Measurements from ENCODE around the gene HMX1. TPM values are rescaled to one million over a fixed set of nuclear protein-coding genes. Genes with fewer than 3 reads are reported as not detected.

The HMX1 gene
- total RNA-seq, 1 donor from 2014 or later = not detected

- no peak for TF ChIP-seq CTCF (conservative IDR thresholded peaks at IDR 0.05; ENCODE audit: low read depth, low read length)
- no peak overlapping the region for H3K4me3 ChIP-seq (ENCODE audit: low read depth, low read length)
- DNase-seq (ENCODE audit: low read depth) = no peak
These were observed 40.2 kb downstream of the HMX1 start for GRCh38 chr4:8831221-8832112.

- no peak overlapping the region for H3K4me3 ChIP-seq (ENCODE audit: low read depth, low read length)
- TF ChIP-seq CTCF (conservative IDR thresholded peaks at IDR 0.05; ENCODE audit: low read depth, low read length) = no peak
- DNase-seq (ENCODE audit: low read depth) = no peak
These were observed 40.9 kb downstream of the HMX1 start for GRCh38 chr4:8830611-8831200.

GRCh38 chr4:8830056-8830455 lies 41.6 kb downstream of the HMX1 start:
- no peak overlapping the region for H3K4me3 ChIP-seq (ENCODE audit: low read depth, low read length)
- DNase-seq (ENCODE audit: low read depth) = no peak
- TF ChIP-seq CTCF (conservative IDR thresholded peaks at IDR 0.05; ENCODE audit: low read depth, low read length) = no peak

- no peak overlapping the region for H3K4me3 ChIP-seq (ENCODE audit: low read depth, low read length)
- DNase-seq (ENCODE audit: low read depth) = no peak
- no peak for TF ChIP-seq CTCF (conservative IDR thresholded peaks at IDR 0.05; ENCODE audit: low read depth, low read length)
These were observed 42.1 kb downstream of the HMX1 start for GRCh38 chr4:8829584-8829983.

GRCh38 chr4:8828869-8829268 lies 42.8 kb downstream of the HMX1 start:
- no peak for DNase-seq (ENCODE audit: low read depth)
- no peak overlapping the region for H3K4me3 ChIP-seq (ENCODE audit: low read depth, low read length)
- TF ChIP-seq CTCF (conservative IDR thresholded peaks at IDR 0.05; ENCODE audit: low read depth, low read length) = no peak

- no peak for TF ChIP-seq CTCF (conservative IDR thresholded peaks at IDR 0.05; ENCODE audit: low read depth, low read length)
- no peak for DNase-seq (ENCODE audit: low read depth)
These were observed 50.3 kb downstream of the HMX1 start for GRCh38 chr4:8821151-8821950.

More at GRCh38 chr4:8821151-8821950, 50.3 kb downstream of the HMX1 start:
- no peak overlapping the region for H3K4me3 ChIP-seq (ENCODE audit: low read depth, low read length)

Data from epithelial cell of proximal tubule (primary cell).